A673 (cell line): ENCODE measurements around the gene USP34. TPM values are rescaled to one million over a fixed set of nuclear protein-coding genes. Genes with fewer than 3 reads are reported as not detected.

ENCODE experiments used
- BruUV-seq: library from RNA; stranded (reverse); fragments of 400-500 nt; replicated peaks from 2 replicates; lab custom pipeline; 2021; lab: Mats Ljungman, UMichigan
- CTCF ChIA-PET: fragments of 300-600 bp; sonication (Branson Sonifier 250); formaldehyde crosslinking; loops from one replicate; lab custom pipeline; 2022; ENCODE audit warnings: antibody characterized with exemption; lab: Charles Lee
- POLR2A ChIA-PET: fragments of 300-600 bp; sonication (Branson Sonifier 250); formaldehyde crosslinking; loops from one replicate; lab custom pipeline; 2022; ENCODE audit warnings: antibody characterized with exemption; ENCODE audit not compliant: low non-redundant PET; lab: Charles Lee
- DNase-seq: peaks from one replicate; pipeline ENCODE4 v3.0.0-alpha.2; 2015; ENCODE audit warnings: low spot score
- H3K27ac ChIP-seq: fragments of 200-600 bp; sonication (generic); 2 replicates; pipeline ENCODE4 v1.5.1; 2016; ENCODE audit warnings: mixed run types, low read depth, mild to moderate bottlenecking, mixed read lengths, antibody characterized with exemption, low read length; ENCODE audit not compliant: poor library complexity, severe bottlenecking
- H3K27me3 ChIP-seq: fragments of 200-600 bp; sonication (generic); replicated peaks from 2 replicates; pipeline ENCODE4 v1.6.1; 2017; ENCODE audit warnings: mixed run types, low read depth, mild to moderate bottlenecking, mixed read lengths, antibody characterized with exemption, low read length; ENCODE audit not compliant: insufficient read depth, poor library complexity
- H3K36me3 ChIP-seq: fragments of 200-600 bp; sonication (generic); 2 replicates; pipeline ENCODE4 v1.6.1; 2016; ENCODE audit warnings: mixed run types, mild to moderate bottlenecking, mixed read lengths, antibody characterized with exemption, low read length; ENCODE audit not compliant: insufficient read depth, poor library complexity, severe bottlenecking
- H3K4me1 ChIP-seq: fragments of 200-600 bp; sonication (generic); 2 replicates; pipeline ENCODE4 v1.6.1; 2017; ENCODE audit warnings: mixed run types, mild to moderate bottlenecking, mixed read lengths, antibody characterized with exemption, low read length; ENCODE audit not compliant: insufficient read depth, poor library complexity, severe bottlenecking
- H3K4me3 ChIP-seq: fragments of 200-600 bp; sonication (generic); 2 replicates; pipeline ENCODE4 v1.5.1; 2016; ENCODE audit warnings: low read depth, mixed run types, mild to moderate bottlenecking, mixed read lengths, low read length; ENCODE audit not compliant: poor library complexity, severe bottlenecking
- H3K9me3 ChIP-seq: fragments of 200-600 bp; sonication (generic); 2 replicates; pipeline ENCODE4 v1.6.1; 2016; ENCODE audit warnings: mixed run types, low read depth, mild to moderate bottlenecking, mixed read lengths, antibody characterized with exemption, low read length; ENCODE audit not compliant: poor library complexity, severe bottlenecking
- CTCF ChIP-seq: fragments of 300-800, 200-600 bp; sonication (generic); conservative IDR thresholded peaks from 2 replicates; pipeline ENCODE4 v1.5.1; 2017; ENCODE audit warnings: low read depth, mild to moderate bottlenecking, antibody characterized with exemption, low read length, moderate library complexity, mixed read lengths
- EZH2 ChIP-seq: fragments of 200-600 bp; sonication (generic); IDR thresholded peaks from 2 replicates; pipeline ENCODE4 v1.6.1; 2017; ENCODE audit warnings: borderline replicate concordance, low read depth, mild to moderate bottlenecking, mixed read lengths, antibody characterized with exemption, low read length; ENCODE audit not compliant: poor library complexity, severe bottlenecking
- intact Hi-C: fragments of 100-400 bp; cut with micrococcal nuclease; formaldehyde crosslinking; loops from one replicate; pipeline ENCODE4 v1.10.0; 2022; ENCODE audit not compliant: unreplicated experiment
- total RNA-seq: library from RNA; stranded (reverse); gene quantifications from 2 replicates; pipeline ENCODE4 v1.2.3, GENCODE V29; 2021

The USP34 gene
- total RNA-seq, 1 experiment from 2014 or later = 98.5 TPM

DNA sequence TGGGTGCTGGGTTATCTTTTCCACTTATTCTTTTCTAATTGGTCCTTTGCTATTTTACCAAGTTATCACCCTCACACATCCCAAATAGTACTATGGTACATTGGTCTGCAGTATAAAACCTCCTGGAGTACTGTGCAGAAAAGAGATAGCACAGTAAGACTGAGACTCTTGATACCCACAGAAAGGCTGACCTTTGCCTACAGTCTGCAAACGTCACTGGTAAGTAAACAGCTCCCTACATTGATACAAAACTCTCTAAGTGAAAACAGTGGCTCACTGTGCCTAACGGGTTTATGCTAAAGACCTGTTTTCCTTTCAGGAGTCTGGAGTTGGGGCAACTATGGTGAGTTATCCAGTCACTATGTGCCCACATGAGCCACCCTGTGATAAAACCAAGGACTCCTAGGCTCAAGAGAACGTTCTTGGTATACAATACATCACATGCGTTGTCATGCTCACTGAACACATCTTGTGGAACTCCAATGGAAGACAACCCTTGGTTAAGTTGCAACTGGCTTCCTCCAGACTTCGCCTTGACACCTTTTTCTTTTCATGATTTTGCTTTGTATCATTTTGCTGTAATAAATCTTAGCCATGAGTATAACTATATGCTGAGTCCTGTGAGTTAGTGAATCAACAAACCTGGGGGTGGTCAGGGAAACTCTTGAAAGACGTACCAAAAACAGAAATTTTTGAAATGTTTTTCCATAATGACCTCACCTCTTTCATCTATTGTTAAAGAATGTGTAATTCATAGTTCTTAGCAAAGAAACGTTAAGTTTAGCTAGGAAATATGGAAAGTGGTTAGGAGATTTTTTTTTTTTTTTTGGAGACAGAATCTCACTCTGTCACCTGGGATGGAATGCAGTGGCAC is 204.0 kb downstream of the USP34 start:
- no TSS peak for BruUV-seq
- intact Hi-C loops = no loop called here
- ChIA-PET CTCF (no interaction called here), POLR2A (no interaction called here)
- no peaks in the 10 kb centered on the region for H3K36me3 ChIP-seq
- H3K27ac ChIP-seq = no peak overlapping the region
- no peak for TF ChIP-seq EZH2
- TF ChIP-seq CTCF = no peak
- no peak overlapping the region for H3K4me3 ChIP-seq
- H3K4me1 ChIP-seq = no peaks in the 10 kb centered on the region
- no peaks in the 10 kb centered on the region for H3K27me3 ChIP-seq
- H3K9me3 ChIP-seq = no peaks in the 10 kb centered on the region
- DNase-seq = no peak

DNA sequence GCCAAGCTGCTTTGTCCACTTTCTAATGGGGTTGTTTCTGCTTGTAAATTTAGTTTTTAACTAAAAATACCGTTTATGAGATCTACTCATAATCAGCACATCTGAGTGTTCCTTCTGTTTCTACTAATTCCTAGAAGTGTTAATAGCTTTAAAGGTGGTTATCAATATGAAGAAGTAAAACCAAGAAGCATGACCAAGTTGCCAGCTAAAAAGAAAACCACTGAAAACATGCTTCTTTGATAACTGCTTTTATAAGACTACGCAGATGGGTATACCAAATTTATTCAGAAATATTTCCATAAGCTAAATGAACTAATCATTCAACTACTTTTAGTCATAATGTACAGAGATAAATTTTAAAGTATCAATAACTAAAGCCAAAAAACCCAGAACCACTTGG is 207.1 kb downstream of the USP34 start:
- intact Hi-C loops = no loop called here
- TF ChIP-seq EZH2 (no peak), CTCF (no peak)
- Histone ChIP-seq H3K27me3 (no peaks in the 10 kb centered on the region), H3K4me1 (no peaks in the 10 kb centered on the region), H3K9me3 (no peaks in the 10 kb centered on the region), H3K36me3 (peaks cover 4% of the 10 kb centered on the region), H3K27ac (no peak overlapping the region), H3K4me3 (no peak overlapping the region)
- POLR2A ChIA-PET = no interaction called here
- CTCF ChIA-PET = no interaction called here
- no TSS peak for BruUV-seq
- no peak for DNase-seq

DNA sequence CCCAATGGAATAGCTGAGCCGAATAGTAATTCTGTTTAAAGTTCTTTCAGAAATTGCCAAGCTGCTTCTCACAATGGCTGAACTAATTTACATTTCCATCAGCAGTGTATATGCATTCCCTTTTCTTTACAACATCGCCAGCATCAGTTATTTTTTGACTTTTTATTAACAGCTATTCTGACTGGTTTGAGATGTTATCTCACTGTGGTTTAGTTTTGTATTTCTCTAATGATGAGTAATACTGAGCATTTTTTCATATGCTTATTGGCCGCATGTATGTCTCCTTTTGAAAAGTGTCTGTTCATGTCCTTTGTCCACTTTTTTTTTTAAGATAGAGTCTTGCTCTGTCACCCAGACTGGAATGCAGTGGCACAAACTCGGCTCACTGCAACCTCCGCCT is 208.2 kb downstream of the USP34 start:
- H3K4me3 ChIP-seq = no peak overlapping the region
- peaks cover 4% of the 10 kb centered on the region for H3K36me3 ChIP-seq
- CTCF ChIA-PET = interaction anchor here (0.6 kb wide), 1 partner anchor 36 kb away, joined by 4 read pairs; no protein-coding TSS in a partner anchor
- no TSS peak for BruUV-seq
- no peaks in the 10 kb centered on the region for H3K9me3 ChIP-seq
- TF ChIP-seq EZH2 (no peak), CTCF (no peak)
- no peak for DNase-seq
- POLR2A ChIA-PET = no interaction called here
- intact Hi-C loops = no loop called here
- no peaks in the 10 kb centered on the region for H3K4me1 ChIP-seq
- no peaks in the 10 kb centered on the region for H3K27me3 ChIP-seq
- no peak overlapping the region for H3K27ac ChIP-seq
